Measurements from ENCODE around the gene BHLHE40.

Gene BHLHE40

DNA sequence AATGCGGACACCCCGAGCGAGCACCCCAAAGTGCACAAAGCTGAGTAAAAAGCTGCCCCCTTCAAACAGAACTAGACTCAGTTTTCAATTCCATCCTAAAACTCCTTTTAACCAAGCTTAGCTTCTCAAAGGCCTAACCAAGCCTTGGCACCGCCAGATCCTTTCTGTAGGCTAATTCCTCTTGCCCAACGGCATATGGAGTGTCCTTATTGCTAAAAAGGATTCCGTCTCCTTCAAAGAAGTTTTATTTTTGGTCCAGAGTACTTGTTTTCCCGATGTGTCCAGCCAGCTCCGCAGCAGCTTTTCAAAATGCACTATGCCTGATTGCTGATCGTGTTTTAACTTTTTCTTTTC is 5.3 kb downstream of the BHLHE40 start:
- no peak for DNase-seq (ENCODE audit: low spot score)

- no peak for DNase-seq (ENCODE audit: low spot score)
Observed at GRCh38 chr3:4985330-4986174, 6.3 kb downstream of the BHLHE40 start.

DNA sequence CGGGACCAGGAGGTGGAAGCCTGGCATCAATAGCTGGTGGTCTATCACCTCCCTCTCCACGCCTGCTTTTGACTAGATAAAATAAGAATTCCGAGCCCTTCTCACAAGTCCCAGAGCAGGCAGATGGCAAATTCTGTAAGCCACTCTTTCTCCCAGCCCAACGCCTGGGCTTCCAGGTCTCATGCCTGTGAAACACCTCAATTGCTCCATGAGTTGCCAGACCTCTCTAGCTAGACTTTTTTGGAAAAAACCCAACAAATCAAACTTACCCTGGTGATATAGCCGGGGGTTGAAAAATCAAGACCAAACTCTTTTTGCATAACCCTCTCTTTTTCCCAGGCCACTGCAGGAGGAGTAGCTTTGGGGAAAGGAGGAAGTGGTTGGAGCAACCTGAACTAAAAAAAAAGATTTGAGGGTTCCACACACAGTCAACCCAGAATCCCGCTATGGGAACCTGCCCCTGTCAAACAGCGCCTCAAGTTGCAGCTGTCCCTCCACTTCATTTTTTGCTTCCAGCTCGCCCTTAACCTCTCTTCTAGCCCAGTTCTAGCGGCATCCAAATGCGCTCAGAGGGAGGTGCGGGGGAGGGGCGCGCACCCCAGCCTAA is 7.0 kb downstream of the BHLHE40 start:
- no peak for DNase-seq (ENCODE audit: low spot score)

DNA sequence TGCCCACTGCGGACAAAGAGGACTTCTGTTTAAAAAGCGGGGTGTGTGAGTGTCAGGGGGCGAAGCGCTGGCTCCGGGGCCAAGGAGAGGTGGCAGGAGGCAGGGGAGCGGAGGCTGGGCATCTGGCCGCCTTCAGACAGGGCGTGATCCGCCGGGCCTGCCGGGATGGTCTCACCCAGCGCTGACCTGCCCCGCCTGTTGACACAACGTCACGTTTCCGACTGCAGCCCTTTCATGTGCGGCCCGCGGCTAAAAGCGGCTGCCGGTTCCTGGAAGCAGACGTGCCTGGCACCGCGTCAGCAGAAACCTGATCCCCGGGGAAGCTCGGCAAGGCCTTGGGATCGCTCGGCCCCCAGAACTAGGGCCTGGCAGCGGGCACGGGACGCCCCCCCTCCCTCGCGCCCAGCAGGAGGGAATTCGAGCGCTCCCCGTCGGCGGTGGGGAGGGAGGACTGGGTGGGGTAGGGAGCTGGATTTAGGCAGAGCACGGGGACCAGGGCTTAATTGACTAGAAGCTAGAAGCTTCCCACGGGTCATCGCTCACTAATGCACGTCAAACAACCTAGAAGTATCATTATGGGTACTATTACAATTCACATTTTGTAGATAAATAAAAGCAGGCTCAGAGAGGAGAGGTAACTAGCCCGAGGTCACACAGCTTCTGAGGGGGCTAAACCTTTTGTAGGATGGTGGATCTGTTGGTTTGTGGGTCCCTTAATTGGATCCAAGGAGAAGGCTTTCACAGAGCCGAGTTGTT is 7.7 kb downstream of the BHLHE40 start:
- peak; percentile 75 for DNase-seq (ENCODE audit: low spot score)

DNA sequence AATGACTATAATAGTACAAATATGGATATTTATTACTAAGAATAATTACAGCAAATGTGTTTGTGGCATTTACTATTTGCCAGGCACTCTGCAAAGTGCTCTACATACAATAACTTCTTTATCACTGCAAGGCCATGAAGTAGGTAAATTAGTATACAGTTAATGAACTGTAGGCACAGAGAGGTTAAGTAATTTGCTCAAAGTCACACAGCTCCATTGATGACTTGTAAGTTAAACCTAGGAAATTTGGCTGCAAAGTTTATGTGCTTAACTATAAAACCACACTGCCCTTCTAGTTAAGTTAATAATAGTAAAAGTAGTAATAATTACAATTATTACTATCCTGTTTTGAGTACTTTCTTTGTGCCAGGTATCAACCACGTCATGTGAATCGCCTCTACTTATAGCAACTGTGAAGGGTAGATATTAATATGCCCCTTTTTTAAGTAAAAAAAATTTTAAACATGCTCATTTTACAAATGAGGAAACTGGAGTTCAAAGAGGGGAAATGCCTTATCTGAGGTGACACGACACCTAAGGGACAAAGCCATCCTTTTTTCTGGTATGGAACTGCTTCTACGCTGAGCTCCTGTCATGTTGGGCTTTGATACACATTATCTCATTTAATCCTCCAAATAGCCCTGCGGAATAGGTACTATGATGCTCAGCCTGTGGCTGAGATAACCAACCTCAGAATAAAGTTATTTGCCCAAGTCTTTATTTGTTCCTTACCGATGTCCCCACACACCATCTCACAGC is 8.5 kb downstream of the BHLHE40 start:
- peak; percentile 39 for DNase-seq (ENCODE audit: low spot score)

GRCh38 chr3:4988983-4989834 is 10.0 kb downstream of the BHLHE40 start:
- peak; percentile 83 for DNase-seq (ENCODE audit: low spot score)

DNA sequence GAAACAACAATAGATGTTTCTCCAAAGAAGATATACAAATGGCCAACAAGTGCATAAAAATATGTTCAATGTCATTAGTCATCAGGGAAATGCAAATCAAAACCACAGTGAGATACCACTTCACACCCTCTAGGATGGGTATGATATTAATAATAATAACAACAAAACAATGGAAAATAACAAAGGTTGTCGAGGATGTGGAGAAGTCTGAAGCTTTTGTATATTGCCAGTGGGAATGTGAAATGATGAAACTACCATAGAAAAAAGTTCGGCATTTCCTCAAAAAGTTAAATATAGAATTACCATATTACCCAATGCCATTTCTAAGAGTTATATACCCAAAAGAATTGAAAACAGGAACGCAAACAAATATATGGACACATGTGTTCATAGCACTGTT is 10.8 kb downstream of the BHLHE40 start:
- no peak for DNase-seq (ENCODE audit: low spot score)

DNA sequence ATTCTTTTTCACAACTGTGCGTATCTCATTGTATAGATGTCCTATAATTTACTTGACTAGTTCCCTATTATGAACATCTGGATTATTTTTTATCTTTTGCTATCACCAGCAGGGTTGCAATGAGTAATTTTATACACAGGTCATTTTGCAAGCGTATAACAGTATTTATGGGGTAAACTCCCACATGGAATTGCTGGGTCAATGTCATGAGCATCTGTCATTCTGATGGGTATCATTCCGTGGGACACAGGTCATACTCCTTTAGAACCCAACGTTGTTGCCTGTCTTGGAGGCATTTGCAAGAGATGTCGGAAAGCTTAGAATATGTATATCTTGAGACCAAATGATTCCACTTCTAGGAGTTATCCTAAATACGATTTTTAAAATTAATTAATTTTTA is 12.9 kb downstream of the BHLHE40 start:
- DNase-seq (ENCODE audit: low spot score), result no peak

DNA sequence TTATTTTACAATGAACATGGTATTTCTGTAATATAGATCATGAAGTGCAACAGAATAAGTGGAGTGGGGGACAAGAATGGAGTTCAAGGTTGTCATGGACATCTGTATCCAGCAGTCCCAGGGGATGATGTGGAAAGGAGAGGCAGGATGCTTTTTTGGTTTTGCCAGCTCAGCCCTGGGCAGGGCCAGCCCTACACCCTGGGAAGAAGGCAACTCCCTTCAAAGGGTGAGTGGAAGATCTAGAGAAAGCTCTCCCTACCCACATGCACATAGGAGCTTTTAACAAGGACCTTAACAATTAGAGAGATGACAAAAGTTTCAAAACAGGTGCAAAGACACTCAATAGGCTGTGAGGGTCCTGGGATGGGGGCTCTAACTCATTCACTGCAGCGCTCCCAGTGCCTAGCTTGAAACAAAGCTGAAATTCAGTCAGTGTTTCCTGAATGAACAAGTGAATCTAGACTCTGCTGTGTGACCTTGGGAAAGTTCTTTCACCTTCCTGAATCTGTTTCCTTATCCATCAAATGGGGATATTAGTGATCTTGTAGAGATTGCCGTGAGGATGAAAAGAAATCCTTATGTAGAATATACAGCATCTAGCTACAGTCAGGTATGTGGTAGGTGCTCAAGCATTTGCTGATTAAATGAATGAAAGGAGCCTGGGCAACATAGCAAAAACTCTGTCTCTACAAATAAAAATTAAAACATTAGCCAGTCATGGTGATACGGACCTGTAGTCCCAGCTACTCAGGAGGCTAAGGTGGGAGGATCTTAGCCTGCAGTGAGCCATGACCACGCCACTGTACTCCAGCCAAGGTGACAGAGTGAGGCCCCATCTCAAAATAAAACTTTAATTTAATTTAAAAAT is 14.3 kb downstream of the BHLHE40 start:
- DNase-seq (ENCODE audit: low spot score), result no peak

GRCh38 chr3:4994144-4994730 is 15.0 kb downstream of the BHLHE40 start:
- DNase-seq (ENCODE audit: low spot score), result no peak

DNA sequence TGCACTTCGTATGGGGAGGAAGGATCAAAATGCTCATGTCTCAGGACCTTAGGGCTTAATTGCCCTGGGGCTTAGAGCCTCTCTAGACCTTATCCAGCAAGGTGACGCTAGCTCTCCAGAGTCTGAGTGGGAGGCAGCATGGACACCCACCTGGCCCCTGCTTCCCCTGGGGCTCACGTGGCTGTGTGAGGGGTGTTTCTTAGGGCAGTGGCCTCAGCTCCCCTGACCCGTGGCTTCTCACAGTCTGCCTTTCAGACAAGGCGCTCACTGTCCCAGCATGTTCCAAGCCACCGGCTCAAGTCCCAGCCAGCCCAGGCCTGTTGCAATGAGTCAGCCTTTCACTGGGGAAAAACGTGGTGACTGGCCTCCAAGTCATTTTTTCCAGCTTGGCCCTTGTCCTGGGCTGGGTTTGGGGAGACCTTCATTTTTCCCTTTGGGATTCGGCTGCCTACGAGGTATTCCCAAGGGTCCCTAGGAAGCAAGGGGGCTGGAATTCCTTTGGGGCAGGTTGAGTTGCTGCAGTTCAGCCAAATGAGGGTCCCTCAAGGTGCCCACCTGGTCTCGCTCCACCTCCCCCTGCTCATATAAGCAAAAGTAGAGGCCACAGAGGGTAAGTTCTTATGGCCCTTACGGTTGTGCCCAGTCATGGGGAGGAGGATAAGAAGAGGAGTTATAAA is 15.7 kb downstream of the BHLHE40 start:
- DNase-seq (ENCODE audit: low spot score), result no peak

DNA sequence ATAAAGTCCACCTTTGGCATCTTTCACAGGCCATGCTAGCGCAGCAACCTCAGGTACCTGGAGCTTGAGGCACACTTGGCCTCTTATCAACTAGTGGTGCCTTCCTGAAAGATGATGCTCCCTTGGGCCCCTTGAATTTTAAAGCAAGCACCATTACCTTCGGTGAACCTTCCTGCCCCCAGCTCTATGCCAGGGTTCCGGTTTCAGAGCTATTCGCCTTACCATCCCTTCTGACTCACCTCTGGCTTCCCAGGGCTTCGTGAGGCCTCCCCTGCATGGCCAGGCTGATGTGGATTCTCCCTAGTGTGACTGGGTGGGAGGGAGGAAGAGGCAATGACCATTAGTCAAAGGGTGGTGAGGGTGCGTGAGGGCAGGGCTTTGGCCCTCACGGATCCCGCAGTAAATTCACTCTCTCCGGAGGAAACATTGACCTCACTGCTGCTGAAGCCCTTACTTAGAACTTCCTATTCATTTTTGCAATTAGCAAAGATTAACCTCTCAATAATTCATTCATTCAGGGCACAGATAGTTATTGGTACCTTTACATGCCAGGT is 16.3 kb downstream of the BHLHE40 start:
- no peak for DNase-seq (ENCODE audit: low spot score)

GRCh38 chr3:4996223-4996765 is 17.1 kb downstream of the BHLHE40 start:
- DNase-seq (ENCODE audit: low spot score), result no peak

GRCh38 chr3:4996771-4997291 is 17.6 kb downstream of the BHLHE40 start:
- DNase-seq (ENCODE audit: low spot score), result no peak

DNA sequence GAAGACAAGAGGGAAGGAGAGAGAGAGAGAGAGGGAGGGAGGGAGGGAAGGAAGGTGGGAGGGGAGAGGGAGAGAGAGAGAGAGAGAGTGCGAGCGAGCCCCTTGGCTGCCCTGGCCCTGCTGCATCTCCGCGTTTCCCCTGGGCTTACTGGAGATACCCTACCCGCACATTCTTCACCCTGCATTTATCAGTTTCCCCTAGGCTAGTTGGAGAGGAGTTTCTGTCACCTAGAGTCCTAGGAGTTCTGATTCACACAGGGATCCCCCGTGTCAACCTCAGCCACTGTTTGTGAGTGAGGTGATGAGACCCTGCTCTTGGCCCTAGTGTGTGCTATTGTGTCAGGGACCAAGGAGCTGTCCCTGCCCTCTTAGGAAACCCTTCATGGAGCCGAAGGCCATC is 18.7 kb downstream of the BHLHE40 start:
- DNase-seq (ENCODE audit: low spot score), result no peak

DNA sequence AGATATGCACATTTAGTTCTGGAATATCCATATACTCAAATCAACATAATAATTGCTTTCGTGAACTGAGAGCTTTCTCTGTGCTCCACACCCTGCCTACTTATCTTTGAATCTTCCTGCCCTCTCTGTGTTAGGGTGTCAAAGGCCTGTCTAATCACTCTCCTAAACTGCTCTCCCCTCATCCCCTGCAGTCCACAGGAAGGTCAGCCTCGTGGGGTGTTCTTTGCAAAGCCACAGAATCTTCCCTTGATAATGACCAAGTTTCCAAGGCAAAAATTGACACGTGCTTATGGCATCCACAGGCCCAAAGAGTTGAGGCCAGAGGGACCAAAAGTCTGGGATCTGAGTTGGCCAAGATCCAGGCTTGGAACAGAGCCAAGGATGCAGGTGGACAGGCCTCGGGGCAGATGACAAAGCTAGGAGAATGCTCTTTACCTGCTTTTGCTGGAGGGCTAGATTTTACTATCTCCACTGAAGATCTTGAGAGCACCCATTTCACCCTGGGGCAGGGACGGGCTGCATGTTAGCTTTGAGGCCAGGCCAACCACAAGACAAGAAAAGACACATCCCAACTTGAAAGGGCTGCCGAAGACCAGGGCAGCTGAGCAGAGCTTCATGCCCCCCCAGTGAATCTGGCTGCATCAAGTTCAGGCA is 20.4 kb downstream of the BHLHE40 start:
- DNase-seq (ENCODE audit: low spot score), result no peak

DNA sequence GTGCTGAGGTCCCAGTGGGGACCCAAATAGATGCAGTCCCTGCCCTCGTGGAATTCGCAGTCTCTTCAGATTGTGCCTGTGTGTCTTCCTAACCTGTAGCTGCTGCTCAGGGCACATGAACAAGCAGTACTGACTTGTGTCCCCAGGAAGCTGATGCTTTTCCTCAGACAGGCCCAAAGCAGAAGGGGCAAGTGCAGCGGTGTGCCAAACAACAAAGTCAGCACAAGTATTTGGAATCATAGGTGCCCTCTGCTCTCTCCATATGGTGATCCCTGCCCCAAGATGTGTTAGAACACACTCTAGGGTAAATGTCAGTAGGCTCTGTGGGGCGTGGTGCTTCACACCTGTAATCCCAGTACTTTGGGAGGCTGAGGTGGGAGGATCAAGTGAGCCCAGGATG is 21.9 kb downstream of the BHLHE40 start:
- no peak for DNase-seq (ENCODE audit: low spot score)

GRCh38 chr3:5001805-5002173 is 22.6 kb downstream of the BHLHE40 start:
- DNase-seq (ENCODE audit: low spot score), result no peak
